NK-92 treated with Interleukin-12 subunit alpha and Interleukin-12 subunit beta, amount 100 ng/mL, for 24 hours (cell line): ENCODE measurements around the gene ACO1.

ENCODE experiments used
- DNase-seq: peaks from one replicate; lab custom pipeline; 2025; lab: John Stamatoyannopoulos, UW

The ACO1 gene

DNA sequence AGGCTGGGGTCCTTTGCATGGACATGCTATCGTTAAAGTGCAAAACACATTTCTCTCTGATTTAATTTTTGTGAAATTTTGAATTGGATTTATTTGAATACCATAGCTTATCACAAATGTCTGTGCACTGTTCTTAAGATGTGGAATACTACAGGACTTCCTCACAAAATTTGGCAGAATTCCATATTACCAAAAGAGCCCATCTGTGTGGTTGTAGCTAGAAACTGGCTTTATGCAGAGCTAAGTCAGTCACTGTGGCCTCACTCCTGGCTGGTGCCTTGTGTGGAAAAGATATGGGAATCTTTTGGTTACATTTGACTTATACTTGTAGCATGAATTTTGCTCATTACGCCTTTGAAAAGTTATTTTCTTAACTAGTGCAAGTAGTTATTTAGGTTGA is 35.5 kb downstream of the ACO1 start:
- DNase-seq, result no peak

DNA sequence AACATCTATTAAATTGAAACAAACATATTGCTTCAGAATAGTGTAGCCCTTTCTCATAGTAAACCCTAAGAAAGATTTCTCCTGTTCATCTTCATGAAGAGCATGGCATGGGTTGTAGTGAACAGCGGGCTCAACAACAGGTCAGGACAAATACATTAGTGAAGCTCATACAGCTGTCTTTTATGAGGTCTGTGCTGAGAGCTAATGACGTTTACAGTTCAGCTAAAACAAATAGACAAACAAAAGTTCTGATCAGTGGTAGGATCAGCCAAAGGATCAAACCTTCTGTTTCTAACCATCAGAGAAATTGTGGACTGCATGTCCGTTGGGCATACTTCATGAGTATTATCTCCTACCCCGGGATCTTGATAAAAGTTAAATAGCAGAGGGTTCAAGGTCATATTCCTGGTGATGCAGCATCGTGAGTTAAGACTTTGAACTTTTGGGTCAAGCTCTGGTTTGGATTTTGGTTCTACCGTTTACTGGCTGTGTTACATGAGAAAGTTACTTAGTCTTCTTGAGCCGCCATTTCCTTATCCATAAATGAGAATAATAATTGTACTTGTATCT is 37.9 kb downstream of the ACO1 start:
- DNase-seq, result no peak

DNA sequence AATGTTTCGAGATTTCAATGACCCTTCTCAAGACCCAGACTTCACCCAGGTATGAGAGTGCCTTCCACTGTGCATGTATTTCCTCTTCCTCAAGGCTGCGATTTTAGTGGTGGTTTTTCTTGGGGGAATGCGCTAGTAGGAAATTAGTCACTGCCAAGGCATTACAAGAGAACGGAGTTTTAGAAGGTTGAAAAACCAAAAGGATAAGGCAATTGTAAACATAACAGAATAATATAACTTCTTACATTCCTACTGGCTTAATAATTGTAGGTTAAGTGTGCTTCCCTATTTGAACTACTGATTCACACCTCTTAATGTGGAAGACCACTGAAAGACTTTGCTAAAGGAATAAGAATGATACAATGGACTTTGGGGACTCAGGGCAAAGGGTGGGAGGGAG is 38.9 kb downstream of the ACO1 start:
- DNase-seq, result no peak

DNA sequence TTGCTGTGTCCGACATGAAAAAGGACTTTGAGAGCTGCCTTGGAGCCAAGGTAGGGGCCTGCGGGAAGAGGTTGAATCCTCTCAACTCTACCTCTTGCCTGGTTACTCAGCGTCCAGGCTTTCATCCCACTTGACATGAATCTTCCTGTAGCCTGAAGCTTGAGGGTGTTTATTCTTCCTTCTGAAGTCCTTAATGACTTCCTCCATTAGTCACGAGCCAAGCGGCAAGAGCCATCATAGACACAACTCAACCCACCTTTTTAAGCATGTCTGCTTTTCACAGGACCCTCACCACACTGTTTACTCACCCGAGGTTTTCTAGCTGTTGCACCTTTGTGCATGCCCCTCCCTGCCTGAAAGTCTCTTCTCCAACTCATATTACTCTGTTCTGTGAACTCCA is 40.2 kb downstream of the ACO1 start:
- DNase-seq, result no peak

DNA sequence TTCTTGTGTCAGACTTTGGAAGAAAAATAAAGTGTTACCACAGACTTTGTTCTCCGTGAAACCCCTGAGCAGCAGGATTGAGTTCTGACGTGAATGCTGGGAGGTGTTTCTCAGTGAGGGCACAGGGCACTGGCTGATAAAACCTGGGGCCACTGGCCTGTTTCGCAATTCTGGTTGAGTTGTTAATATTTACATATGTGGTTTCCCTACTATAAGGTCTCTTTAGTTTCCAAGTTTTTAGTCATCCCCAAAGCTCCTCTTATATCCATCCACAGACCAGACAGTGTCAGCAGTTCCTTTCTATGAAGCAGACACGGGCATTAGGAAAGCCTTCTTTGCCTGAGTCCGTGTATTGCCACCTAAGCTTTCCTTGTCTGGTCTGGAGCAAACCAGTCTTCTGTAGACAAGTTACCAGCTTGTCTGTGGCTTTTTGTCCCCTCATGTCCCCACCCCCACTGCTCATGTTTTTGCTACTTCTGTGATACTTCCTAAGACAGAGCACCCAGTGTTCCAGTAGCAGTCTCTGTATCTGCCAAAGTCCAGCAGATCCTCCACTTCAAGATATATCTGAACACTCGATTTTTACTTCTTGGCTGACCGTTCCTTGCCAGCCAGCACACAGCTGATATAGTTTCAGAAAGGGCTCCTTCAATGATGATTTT is 42.0 kb downstream of the ACO1 start:
- DNase-seq, result no peak

DNA sequence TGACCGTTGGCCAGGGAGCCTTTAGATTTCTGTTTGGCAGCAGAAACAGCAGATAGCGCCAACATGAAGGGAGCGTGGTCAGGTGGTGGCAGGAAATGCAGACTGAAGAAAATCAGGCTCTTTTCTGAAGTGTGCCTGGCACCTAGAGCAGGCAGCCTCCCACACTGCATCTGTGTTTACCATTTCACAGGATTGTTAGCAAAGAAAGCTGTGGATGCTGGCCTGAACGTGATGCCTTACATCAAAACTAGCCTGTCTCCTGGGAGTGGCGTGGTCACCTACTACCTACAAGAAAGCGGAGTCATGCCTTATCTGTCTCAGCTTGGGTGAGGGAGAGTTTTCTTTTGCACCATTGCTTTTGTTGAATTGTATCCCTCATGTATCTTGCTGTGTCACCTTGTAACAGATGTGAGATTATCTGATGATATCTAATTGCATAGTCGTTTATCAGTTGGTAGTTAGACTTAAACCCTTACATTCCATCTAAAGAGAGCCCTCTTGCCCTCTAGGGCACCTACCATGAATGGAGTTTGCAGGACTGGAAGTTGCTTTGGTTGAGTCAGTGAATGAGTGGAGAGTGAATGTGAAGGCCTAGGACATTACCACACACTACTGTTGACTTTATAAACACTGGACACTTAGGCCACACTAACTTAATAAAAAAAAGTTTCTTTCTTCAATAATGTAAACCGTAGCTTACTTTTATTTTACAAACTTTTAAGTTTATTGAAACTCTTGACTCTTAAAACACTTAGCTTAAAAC is 42.8 kb downstream of the ACO1 start:
- DNase-seq, result no peak

DNA sequence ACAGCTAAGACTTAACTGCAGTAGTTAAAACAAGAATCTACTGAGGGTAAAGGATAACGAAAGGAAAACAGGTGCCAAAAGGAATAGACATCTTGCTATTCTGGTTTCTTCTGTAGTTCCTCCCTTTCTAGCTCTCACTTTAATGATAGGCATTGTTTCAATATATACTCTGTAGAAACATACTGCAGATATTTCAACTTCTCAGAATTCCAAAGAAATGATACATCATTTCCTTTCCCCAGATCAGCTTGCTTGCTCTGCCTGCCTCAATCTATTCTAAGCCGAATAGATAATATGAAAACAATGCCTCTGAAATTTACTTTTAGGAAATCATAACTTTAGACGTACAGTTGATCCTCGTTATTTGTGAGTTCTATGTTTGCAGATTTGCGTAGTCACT is 46.3 kb downstream of the ACO1 start:
- DNase-seq, result no peak

DNA sequence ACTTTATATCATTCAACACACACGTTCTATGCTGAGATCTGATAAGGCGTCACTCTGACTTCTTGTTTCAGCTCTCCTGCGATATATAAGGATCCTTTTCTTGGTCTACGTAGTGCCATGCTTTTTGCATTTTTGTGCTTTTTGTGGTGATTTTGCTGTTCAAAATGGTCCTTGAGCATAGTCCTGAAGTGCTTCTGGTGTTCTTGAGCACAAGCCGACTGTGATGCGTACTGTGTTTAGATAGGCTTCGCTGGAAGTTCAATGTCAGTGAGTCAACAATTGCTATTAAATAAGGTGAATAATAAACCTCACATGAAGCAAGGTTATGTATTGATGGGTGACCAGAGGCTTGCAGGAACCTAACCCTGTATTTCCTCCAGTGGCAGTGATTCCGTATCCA is 46.8 kb downstream of the ACO1 start:
- DNase-seq, result no peak

DNA sequence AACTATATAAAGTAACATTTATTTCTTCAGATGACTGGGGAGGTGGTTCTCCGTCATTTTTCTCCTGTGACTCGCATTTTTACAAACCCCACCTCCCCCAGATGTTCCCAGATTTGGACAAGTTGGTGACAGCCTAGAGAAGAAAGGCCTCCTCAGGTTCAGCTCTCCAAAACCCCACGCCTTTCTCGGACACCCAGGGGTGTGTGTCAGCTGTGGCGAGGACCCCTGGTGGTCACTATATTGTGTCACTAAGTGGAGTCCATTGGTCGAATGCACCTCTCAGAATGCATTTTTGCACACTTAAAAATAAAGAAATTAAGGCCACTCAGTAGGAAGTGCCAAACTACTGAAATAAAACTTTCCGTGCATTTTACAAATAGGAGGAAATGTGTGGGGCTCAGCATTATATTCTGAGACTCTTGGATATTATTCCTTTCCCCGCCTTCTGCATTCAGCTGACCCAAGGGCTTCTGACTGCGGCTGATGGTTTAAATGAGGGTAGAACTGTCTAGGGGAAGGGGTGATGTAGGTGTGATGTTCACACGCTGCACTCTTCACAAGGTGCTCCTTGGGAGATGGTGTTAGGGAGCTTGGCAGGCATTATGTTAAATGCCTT is 47.6 kb downstream of the ACO1 start:
- DNase-seq, result no peak

DNA sequence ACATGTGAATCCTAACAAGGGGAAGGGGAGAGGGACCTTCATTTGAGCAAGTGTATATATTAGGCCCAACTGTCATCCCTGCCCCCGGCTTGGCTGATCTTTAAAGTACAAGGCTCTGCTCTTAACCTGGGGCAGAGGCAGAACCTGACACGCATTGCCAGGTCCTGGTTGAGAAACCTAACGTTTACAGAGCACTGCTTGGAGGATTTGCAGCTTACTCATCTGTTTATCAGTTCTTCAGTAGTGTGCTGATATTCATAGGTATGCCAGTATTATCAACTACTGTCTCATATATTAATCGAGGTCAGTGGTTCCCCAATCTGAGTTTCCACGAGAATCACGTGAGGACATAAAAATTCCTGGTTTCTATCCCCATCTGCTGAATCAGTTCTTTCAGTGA is 50.4 kb downstream of the ACO1 start:
- DNase-seq, result no peak

DNA sequence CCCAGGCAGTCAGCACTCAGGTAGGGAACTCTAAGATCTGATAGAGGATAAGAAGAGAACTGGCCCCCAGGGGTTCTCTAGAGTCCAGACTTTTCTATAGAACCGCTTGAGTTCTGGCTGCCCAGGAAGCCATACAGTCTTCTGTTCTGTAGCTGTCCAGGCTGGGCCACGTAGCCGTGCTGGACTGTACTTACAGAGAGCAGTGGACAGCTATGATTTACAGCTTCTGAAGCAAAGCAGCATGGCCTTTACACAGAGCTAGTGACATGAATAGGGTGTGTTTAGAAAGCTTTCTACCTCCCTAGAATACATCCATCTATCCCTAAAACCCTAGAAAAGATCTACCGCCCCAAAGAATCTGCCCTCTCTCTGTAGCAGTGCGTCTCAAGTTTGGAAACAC is 57.2 kb downstream of the ACO1 start:
- no peak for DNase-seq

DNA sequence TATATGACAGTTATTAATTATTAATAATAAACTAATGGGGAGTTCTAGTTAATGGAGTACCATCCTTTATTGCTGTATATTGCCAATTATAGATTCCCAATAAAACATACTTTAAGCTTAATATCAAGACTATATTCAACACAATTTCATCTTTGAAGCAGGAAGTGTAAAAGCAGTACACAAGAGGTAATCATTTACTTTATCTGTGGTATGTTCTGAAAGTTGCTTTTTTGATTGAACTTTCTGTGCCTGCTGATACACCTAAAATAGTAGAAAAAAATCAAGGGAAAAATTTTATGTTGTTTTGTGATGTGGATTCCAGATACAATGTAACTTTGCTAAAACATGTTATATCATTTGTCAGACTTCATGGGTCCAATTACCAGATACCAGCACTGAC is 58.0 kb downstream of the ACO1 start:
- no peak for DNase-seq

DNA sequence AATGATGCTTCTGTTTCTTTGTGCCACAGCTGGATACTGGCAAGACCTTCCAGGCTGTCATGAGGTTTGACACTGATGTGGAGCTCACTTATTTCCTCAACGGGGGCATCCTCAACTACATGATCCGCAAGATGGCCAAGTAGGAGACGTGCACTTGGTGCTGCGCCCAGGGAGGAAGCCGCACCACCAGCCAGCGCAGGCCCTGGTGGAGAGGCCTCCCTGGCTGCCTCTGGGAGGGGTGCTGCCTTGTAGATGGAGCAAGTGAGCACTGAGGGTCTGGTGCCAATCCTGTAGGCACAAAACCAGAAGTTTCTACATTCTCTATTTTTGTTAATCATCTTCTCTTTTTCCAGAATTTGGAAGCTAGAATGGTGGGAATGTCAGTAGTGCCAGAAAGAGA is 65.5 kb downstream of the ACO1 start:
- DNase-seq, result no peak

DNA sequence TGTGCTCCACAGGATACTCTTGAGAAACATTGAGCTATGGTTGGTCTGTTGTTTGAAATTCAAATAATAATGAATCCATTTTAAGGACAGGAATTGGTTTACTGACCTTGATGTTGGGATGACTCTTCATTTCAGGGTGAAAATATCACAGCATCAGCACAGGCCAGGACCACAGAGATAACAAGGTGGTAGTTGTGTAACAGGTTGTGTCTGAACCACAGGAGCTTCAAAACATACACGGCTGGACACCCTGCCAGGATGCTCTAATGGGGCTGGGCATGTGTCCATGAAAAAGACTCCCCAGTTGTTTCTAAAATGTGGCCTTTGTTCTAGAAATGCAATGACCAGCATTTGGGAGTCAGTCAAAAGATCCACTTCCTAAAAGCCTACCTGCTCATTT is 69.8 kb downstream of the ACO1 start:
- no peak for DNase-seq

DNA sequence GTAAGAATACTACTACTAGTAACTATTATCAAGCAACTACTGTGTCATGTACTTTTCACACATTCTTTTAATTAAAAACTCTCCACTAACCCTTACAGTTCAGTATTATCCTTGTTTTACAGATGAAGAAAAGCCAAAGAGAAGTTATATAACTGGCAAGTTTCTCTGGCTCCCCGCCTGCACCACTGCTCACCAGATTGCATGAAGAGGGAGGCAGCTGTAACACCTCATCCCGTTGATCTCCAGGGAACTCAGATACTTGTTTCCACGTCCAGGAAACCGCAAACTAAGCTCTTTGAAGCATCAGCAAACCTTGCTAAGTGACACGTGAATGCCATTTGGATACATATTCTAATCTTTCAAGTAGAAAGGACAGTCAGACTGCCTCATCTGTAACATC is 71.3 kb downstream of the ACO1 start:
- no peak for DNase-seq

DNA sequence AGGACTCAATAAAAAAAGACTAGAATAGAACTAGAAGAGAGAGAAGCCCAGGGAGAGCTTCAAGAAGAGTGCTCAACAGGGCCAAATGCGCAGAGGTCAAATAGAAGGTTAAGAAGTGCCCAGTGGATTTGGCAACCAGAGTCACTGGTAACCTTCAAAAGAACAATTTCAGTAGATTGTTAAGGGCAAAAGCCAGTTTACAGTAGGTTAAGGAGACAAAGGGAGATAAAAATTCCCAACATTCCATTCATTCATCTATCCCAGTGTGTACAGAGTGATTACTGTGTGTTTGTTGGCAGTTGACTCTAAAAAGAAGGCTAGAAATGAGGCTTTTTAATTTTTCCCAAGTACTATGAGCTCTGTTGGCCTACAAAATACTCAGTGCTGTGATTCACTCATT is 72.1 kb downstream of the ACO1 start:
- no peak for DNase-seq

DNA sequence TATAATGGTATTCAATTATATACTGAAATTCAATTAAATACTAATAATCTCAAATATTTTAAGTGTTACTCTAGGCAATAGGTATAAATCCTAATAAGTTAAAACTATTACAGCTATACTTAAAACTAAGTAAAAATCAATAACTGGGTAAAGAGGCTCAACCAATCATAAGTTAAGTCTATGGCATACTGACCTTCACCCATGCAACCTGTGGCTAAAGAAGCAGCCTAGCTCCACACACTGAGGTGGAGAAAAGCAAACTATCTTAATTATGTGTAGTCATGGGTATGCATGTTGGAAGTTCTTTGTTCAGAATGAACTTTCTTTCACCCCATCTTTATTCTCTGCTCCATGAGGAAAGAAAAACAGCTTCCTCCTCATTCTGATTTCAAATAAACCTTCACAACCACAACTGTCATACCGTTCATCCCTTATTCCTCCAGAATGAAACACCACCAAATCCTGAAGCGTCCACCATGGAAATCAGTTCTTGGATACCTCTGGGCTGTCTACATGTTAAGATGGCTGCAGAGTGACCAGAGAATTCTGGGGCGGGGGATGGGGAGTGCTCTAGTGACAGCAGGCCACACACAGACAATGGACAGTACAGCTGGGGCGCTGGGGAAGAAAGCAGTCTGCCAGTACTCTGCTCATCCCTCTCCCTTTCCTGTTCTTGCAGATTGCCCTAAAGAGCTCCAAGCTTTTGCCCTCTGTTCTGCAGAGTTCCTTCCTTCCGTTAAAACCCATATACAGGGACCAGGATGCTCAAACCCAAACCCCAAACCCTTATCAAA is 79.3 kb downstream of the ACO1 start:
- no peak for DNase-seq

DNA sequence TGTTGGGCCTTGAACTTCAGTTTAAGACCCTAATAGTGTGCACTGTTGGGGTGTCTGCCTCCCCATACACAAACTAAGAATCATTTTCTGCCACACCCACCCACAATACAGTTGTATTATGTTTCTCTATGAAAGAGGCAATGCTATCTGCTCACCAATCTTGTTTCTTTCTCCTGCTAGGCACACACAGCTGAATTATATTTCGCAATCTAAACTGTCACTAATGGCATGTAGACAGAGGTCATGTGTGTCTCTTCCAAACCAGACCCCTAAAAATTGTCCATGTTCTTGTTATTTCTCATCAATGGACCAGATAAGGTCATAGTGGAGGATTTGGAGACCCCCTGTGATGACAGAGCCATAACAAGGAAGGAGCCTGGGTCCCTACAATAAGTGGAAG is 84.3 kb downstream of the ACO1 start:
- no peak for DNase-seq

DNA sequence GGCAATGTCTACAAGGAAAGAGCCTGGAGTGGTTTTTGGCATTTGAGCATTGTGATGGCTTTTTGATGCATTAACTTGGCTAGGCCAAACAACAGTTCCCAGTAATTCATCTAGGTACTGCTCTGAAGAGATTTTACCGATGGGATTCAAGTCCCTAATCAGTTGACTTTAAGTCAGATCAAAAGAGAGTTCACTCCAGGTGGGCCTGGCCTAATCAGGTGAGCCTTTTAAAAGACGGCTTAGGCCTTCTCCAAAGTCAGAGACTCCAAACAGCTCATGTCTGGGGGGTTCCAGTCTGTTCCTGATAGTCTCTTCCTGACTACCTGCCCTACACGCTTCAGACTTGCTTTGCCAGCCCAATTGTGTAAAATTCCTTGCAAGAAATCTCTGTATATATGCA is 87.9 kb downstream of the ACO1 start:
- DNase-seq, result no peak

DNA sequence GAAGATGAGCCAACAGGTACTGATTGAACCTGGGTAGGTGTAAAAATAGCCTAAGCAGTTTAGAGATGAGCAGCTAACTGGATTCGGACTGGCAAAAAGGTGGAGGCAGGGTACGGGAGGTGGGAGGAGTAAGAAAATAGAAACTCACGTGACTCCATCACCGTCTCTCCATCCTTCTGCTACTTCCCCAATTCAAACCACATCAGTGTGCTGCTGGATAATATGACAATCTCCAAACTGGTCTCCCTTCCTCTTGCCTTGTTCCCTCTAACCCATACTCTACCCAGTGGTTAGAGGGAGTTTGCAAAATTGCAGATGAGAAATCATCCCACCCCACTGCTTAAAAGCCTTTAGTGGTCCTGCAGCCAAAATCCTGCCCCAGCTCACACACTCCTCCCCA is 98.9 kb downstream of the ACO1 start:
- no peak for DNase-seq

DNA sequence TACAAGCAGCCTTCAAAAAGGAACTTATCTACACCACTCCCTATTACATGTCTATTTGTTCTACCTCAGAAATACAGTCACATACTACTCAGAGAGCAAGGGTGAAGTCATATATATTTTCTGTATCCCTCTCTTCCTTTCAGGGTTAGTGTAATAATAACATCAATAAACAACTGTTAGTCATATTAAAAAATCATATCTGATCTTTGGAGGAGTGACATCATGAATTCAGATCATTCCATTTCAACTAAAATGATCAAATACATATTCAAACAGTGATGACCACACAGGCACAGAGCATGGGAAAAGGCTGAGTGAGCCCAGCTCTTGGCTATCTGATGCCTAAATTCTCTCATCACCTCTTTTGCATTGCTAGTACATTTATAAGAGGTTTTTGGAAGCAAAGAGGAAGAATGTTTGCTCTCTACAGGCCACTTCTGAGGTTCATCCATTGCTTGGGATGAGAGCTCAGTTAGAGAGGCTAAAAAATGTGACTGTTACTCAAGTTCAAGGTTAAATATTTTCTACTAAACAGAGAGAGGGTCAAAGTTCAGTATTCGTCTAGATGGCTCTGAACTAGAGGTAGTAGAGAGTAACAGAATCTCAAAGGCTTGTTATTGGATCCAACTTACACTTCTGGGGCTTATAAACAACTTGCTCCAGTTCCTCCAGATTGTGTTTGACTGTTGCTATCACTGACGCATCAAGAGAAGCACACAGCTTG is 102.6 kb downstream of the ACO1 start:
- no peak for DNase-seq

DNA sequence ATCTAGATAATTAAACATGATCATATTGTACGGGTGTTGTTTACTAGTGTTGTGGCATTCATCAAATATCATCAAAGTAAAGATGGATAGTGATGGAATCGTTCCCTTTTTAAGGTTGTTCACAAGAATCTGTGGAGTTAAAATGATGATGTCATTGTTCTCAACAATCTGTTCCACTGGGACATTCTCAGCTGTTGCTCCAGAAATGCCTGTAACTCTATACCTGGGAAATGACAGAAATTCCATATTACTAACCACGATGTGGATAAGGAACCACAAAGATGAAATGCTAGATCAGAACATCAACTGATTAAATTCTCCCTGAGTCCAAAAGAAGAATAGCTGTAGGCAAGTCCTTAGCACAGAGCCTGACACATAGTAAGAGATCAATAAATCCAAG is 103.5 kb downstream of the ACO1 start:
- DNase-seq, result no peak
